GM19438 (cell line): Measurements from ENCODE around the gene PALMD.

Experiments
- ATAC-seq: cut with Tn5 transposase; IDR thresholded peaks from one replicate; pipeline ENCODE4 v1.9.1; 2021; ENCODE audit warnings: low read depth; ENCODE audit not compliant: unreplicated experiment

PALMD gene

DNA sequence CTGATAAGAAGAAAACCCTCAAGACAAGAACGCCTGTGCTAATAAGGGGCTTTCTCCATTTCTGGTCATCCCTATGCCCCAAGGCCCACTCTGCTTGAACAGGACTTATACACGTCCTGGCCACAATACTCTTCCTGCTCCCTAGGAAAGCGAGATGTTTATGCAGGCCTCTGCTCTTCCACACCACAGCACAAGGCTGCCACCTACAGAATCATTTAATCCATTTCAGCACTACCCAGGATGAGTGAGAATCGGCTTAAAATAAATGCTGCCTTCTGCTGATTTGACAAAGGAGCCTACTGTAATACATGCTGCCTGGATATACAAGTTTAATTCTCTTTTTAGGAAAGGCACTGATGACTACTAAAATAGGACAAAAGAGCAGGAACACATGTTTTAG is 91.1 kb downstream of the PALMD start:
- ATAC-seq, result peak; percentile 76

GRCh38 chr1:99738858-99739465 is 93.0 kb downstream of the PALMD start:
- ATAC-seq, result no peak

- no peak for ATAC-seq
Measured at GRCh38 chr1:99740141-99740540, 94.2 kb downstream of the PALMD start.
